Endothelial cell of umbilical vein (primary cell): ENCODE data around the gene IL9R. TPM values are rescaled to one million over a fixed set of nuclear protein-coding genes. Genes with fewer than 3 reads are reported as not detected.

Experiments used
- BruUV-seq: library from RNA; stranded (reverse); fragments of 400-500 nt; replicated peaks from 2 replicates; lab custom pipeline; 2021; lab: Mats Ljungman, UMichigan
- CTCF ChIA-PET: fragments of 300-600, 350-600 bp; sonication (Branson Sonifier 250); formaldehyde crosslinking; loops from one replicate; lab custom pipeline; 2021; ENCODE audit warnings: antibody characterized with exemption, inconsistent platforms; lab: Charles Lee
- POLR2A ChIA-PET: fragments of 300-600, 350-600 bp; sonication (Branson Sonifier 250); formaldehyde crosslinking; loops from one replicate; lab custom pipeline; 2021; ENCODE audit warnings: antibody characterized with exemption, inconsistent platforms; lab: Charles Lee
- DNase-seq: peaks from one replicate; pipeline ENCODE4 v3.0.0-alpha.2; 2011; ENCODE audit warnings: low read depth, low spot score
- FAIRE-seq: peaks from 2 replicates; lab custom pipeline; 2011; peaks lifted over from hg19 to GRCh38; lab: Jason Lieb, UNC
- H2AFZ ChIP-seq: 2 replicates; pipeline ENCODE4 v1.6.0; 2012; ENCODE audit warnings: low read depth, low read length, control low read depth, inconsistent platforms
- H3K27ac ChIP-seq: 2 replicates; pipeline ENCODE4 v1.5.1; 2011; ENCODE audit warnings: low read depth, mild to moderate bottlenecking, control low read depth, low read length, moderate library complexity; ENCODE audit not compliant: insufficient read depth
- H3K27me3 ChIP-seq, 2 experiments: 2 replicates each; pipeline versions ENCODE4 v1.6.0 to v1.6.1; 2011; ENCODE audit warnings: low read length in 2 of 2, mixed read lengths in 1 of 2; ENCODE audit not compliant: control insufficient read depth in 2 of 2, insufficient read depth in 2 of 2
- H3K36me3 ChIP-seq, 2 experiments: 2 replicates in 1 of 2; 3 replicates in 1 of 2; pipeline ENCODE4 v1.5.1; 2011; ENCODE audit warnings: low read length in 2 of 2, mild to moderate bottlenecking in 1 of 2, moderate library complexity in 1 of 2; ENCODE audit not compliant: control insufficient read depth in 2 of 2, insufficient read depth in 2 of 2; ENCODE audit errors: extremely low read depth in 1 of 2
- H3K4me1 ChIP-seq: 3 replicates; pipeline ENCODE4 v1.5.1; 2011; ENCODE audit warnings: mild to moderate bottlenecking, low read length; ENCODE audit not compliant: control insufficient read depth, insufficient read depth; ENCODE audit errors: extremely low read depth
- H3K4me2 ChIP-seq: 2 replicates; pipeline ENCODE4 v1.6.1; 2011; ENCODE audit warnings: low read length, control low read depth, mixed read lengths; ENCODE audit not compliant: insufficient read depth
- H3K4me3 ChIP-seq, 3 experiments: fragments of 200-600 bp in 1 of 3; sonication (generic), shearing (Covaris generic) in 1 of 3; replicated peaks in 1 of 3; 2 replicates each; pipeline ENCODE4 v1.5.1; 2011 to 2016; ENCODE audit warnings: control low read depth in 3 of 3, low read length in 3 of 3, mild to moderate bottlenecking in 2 of 3, inconsistent platforms in 1 of 3, low read depth in 1 of 3, moderate library complexity in 1 of 3; ENCODE audit not compliant: insufficient read depth in 1 of 3
- H3K79me2 ChIP-seq: 2 replicates; pipeline ENCODE4 v1.6.0; 2012; ENCODE audit warnings: low read length, inconsistent platforms; ENCODE audit not compliant: control insufficient read depth, insufficient read depth
- H3K9ac ChIP-seq: replicated peaks from 2 replicates; pipeline ENCODE3; 2011; ENCODE audit warnings: low read length, control low read depth; ENCODE audit not compliant: insufficient read depth; ENCODE audit errors: extremely low read depth
- H3K9me1 ChIP-seq: replicated peaks from 3 replicates; pipeline ENCODE4 v1.6.0; 2011; ENCODE audit warnings: mild to moderate bottlenecking, low read length; ENCODE audit not compliant: control insufficient read depth, insufficient read depth; ENCODE audit errors: extremely low read depth
- H3K9me3 ChIP-seq: replicated peaks from 2 replicates; pipeline ENCODE4 v1.5.1; 2012; ENCODE audit warnings: low read length, inconsistent platforms; ENCODE audit not compliant: control insufficient read depth, insufficient read depth
- H4K20me1 ChIP-seq: replicated peaks from 2 replicates; pipeline ENCODE3; 2011; ENCODE audit warnings: mild to moderate bottlenecking, low read length; ENCODE audit not compliant: control insufficient read depth, insufficient read depth; ENCODE audit errors: extremely low read depth
- CTCF ChIP-seq, 2 donors: IDR thresholded peaks; 1 replicate in 1 of 2; 2 replicates in 1 of 2; pipeline ENCODE4 v1.5.1; 2011; ENCODE audit warnings: low read length in 2 of 2, mild to moderate bottlenecking in 2 of 2, moderate library complexity in 2 of 2, control low read depth in 1 of 2, inconsistent platforms in 1 of 2, low read depth in 1 of 2; ENCODE audit not compliant: insufficient read depth in 1 of 2; ENCODE audit errors: extremely low read depth in 1 of 2
- EZH2 ChIP-seq: IDR thresholded peaks from 2 replicates; pipeline ENCODE4 v1.6.1; 2012; ENCODE audit warnings: borderline replicate concordance, low read depth, mild to moderate bottlenecking, moderate library complexity, low read length, inconsistent platforms; ENCODE audit not compliant: severe bottlenecking
- FOS ChIP-seq: IDR thresholded peaks from 2 replicates; pipeline ENCODE4 v1.6.1; 2011; ENCODE audit warnings: mild to moderate bottlenecking, low read length, moderate library complexity, borderline replicate concordance; ENCODE audit not compliant: insufficient read depth
- GATA2 ChIP-seq: IDR thresholded peaks from 2 replicates; pipeline ENCODE4 v1.7.0; 2011; ENCODE audit warnings: low read depth, mild to moderate bottlenecking, moderate library complexity, mixed read lengths, low read length; ENCODE audit not compliant: insufficient read length, insufficient read depth
- JUN ChIP-seq: IDR thresholded peaks from 2 replicates; pipeline ENCODE4 v1.6.1; 2011; ENCODE audit warnings: borderline replicate concordance, low read depth; ENCODE audit not compliant: insufficient read length, insufficient read depth
- MAX ChIP-seq: IDR thresholded peaks from 2 replicates; pipeline ENCODE4 v1.6.1; 2011; ENCODE audit not compliant: insufficient read depth, insufficient read length
- MYC ChIP-seq: IDR thresholded peaks from one replicate; pipeline ENCODE4 v1.6.1; 2011; ENCODE audit warnings: mild to moderate bottlenecking, low read depth, low read length
- POLR2A ChIP-seq: IDR thresholded peaks from 2 replicates; pipeline ENCODE4 v1.6.1; 2012; ENCODE audit warnings: low read depth, mild to moderate bottlenecking, control low read depth, low read length
- POLR2AphosphoS5 ChIP-seq: IDR thresholded peaks from 2 replicates; pipeline ENCODE4 v1.6.1; 2012; ENCODE audit warnings: low read depth, mild to moderate bottlenecking, control low read depth, low read length, moderate library complexity; ENCODE audit not compliant: insufficient read depth
- dilution Hi-C: fragments of 300-500 bp; cut with MboI; formaldehyde crosslinking; loops from one replicate; pipeline ENCODE4 v1.15.0; 2019; ENCODE audit warnings: low sequenced_read_pairs; ENCODE audit not compliant: extremely low pct_ligation_motif_present
- intact Hi-C: fragments of 100-400 bp; cut with micrococcal nuclease; formaldehyde crosslinking; loops from one replicate; pipeline ENCODE4 v1.10.0; 2022
- polyA plus RNA-seq, 4 experiments: library from polyadenylated mRNA; depleted of rRNA in 3 of 4; stranded (reverse) in 3 of 4; unstranded in 1 of 4; fragments of >200 nt; gene quantifications; 2 replicates each; pipeline versions ENCODE4 v1.2.1 to v1.2.3, GENCODE V29; 2011 to 2012; ENCODE audit warnings: missing spikeins in 1 of 4
- total RNA-seq: library from RNA; stranded (reverse); gene quantifications from 2 replicates; pipeline ENCODE4 v1.2.3, GENCODE V29; 2021

Gene IL9R
- total and polyA plus RNA-seq, 2 donors (not counting 3 experiments of a cell fraction or from before 2014, with no cell fraction given): not detected

- no peak overlapping the region for H3K4me2 ChIP-seq
- FAIRE-seq: no peak
- H2AFZ ChIP-seq: no peak overlapping the region
- no peak for DNase-seq
- ChIA-PET POLR2A (no interaction called here), CTCF (no interaction called here)
- H3K9ac ChIP-seq: no peak overlapping the region
- BruUV-seq: no TSS peak
- no peak overlapping the region for H3K4me3 ChIP-seq
- H3K27me3 ChIP-seq: no peaks in the 10 kb centered on the region
- H3K9me1 ChIP-seq: no peaks in the 10 kb centered on the region
- no peaks in the 10 kb centered on the region for H3K4me1 ChIP-seq
- no peaks in the 10 kb centered on the region for H3K9me3 ChIP-seq
- TF ChIP-seq EZH2: no peak
- no peak for TF ChIP-seq FOS
- no peak for TF ChIP-seq POLR2AphosphoS5
- TF ChIP-seq CTCF (IDR thresholded peaks at IDR 0.05; ENCODE audit: extremely low read depth in 1 of 2, insufficient read depth in 1 of 2, low read depth in 1 of 2, low read length in 2 of 2): no peak
- TF ChIP-seq MYC: no peak
- no peak for TF ChIP-seq MAX
- no peak for TF ChIP-seq GATA2
- no peak for TF ChIP-seq JUN
- TF ChIP-seq POLR2A: no peak
- intact Hi-C loops (no loop called here), dilution Hi-C loops (no loop called here)
- no peaks in the 10 kb centered on the region for H3K36me3 ChIP-seq
- no peaks in the 10 kb centered on the region for H3K79me2 ChIP-seq
- no peaks in the 10 kb centered on the region for H4K20me1 ChIP-seq
- H3K27ac ChIP-seq: no peak overlapping the region
Observed at GRCh38 chrX:155988859-155989258, 8.6 kb upstream of the IL9R start.
